Activated CD4-positive, alpha-beta T cell treated with anti-CD3 and anti-CD28 coated beads, Interleukin-2, amount 10 ng/mL, durations not matched to agents 7 days and 5 days (primary cell): ENCODE results near the gene MEI4. TPM values are rescaled to one million over a fixed set of nuclear protein-coding genes. Genes with fewer than 3 reads are reported as not detected.

ENCODE experiments used
- CTCF ChIA-PET: fragments of 350-600 bp; sonication (Branson Sonifier 250); formaldehyde crosslinking; loops from one replicate; lab custom pipeline; 2021; ENCODE audit warnings: antibody characterized with exemption; lab: Charles Lee
- POLR2A ChIA-PET: fragments of 350-600 bp; sonication (Branson Sonifier 250); formaldehyde crosslinking; loops from one replicate; lab custom pipeline; 2021; ENCODE audit warnings: antibody characterized with exemption; lab: Charles Lee
- DNase-seq: peaks from one replicate; pipeline ENCODE4 v3.0.0-alpha.2; 2020
- H3K27ac Mint-ChIP-seq: one replicate; pipeline ENCODE4 v1.8.0; 2021; ENCODE audit warnings: mild to moderate bottlenecking, moderate library complexity, mixed read lengths
- H3K27me3 Mint-ChIP-seq: one replicate; pipeline ENCODE4 v1.8.0; 2021; ENCODE audit warnings: mixed read lengths
- H3K36me3 Mint-ChIP-seq: one replicate; pipeline ENCODE4 v1.8.0; 2021; ENCODE audit warnings: low read depth, mixed read lengths
- H3K4me1 Mint-ChIP-seq: one replicate; pipeline ENCODE4 v1.8.0; 2021; ENCODE audit warnings: mixed read lengths
- H3K4me3 Mint-ChIP-seq: one replicate; pipeline ENCODE4 v1.8.0; 2021; ENCODE audit warnings: mild to moderate bottlenecking, moderate library complexity, mixed read lengths
- H3K9me3 Mint-ChIP-seq: one replicate; pipeline ENCODE4 v1.8.0; 2021; ENCODE audit warnings: mixed read lengths
- total RNA-seq, 2 experiments: library from RNA; stranded (reverse); gene quantifications; one replicate each; pipeline ENCODE4 v1.2.3, GENCODE V29; 2021

Gene MEI4
- not detected for total RNA-seq

DNA sequence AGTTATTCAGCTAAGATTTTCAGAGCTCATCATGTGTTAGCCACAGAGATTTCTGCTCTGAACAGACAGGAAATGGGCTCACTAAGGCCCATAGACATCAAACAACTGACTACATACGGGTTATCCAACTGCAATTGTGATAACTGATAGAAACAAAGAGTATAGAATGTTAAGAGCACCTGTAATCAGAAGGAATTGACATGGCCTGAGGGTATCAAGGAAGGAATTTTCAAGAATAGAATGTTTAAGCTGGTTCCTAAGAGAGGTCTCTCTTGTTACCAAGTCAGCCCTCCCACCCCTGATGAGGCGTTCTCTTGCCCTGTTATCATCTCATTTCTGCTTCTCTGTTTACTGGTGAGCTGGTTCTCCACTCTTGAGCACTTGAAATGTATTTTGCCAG, at the start of gene MEI4:
TSS of gene MEI4 (plus strand) at position 301 of the 400 bp plus-strand sequence. CDS start 37,633 bp downstream, outside the sequence.
- DNase-seq = no peak
- Mint-ChIP-seq H3K36me3 (no peaks in the 10 kb centered on the region), H3K4me1 (no peaks in the 10 kb centered on the region), H3K27me3 (peaks cover 9% of the 10 kb centered on the region), H3K4me3 (no peak within 1 kb of the TSS), H3K9me3 (no peaks in the 10 kb centered on the region), H3K27ac (no peak within 1 kb of the TSS)
- CTCF ChIA-PET = interaction anchor here (0.5 kb wide), 1 partner anchor 136 kb away, joined by 4 read pairs; no protein-coding TSS in a partner anchor
- POLR2A ChIA-PET = no interaction called here

GRCh38 chr6:77604476-77604875, 48.4 kb upstream of the MEI4 start:
- Mint-ChIP-seq H3K27me3 (no peaks in the 10 kb centered on the region), H3K27ac (no peak overlapping the region), H3K4me1 (no peaks in the 10 kb centered on the region), H3K9me3 (peaks cover 4% of the 10 kb centered on the region), H3K4me3 (no peak overlapping the region), H3K36me3 (no peaks in the 10 kb centered on the region)
- DNase-seq = no peak
- CTCF ChIA-PET = no interaction called here
- POLR2A ChIA-PET = no interaction called here

DNA sequence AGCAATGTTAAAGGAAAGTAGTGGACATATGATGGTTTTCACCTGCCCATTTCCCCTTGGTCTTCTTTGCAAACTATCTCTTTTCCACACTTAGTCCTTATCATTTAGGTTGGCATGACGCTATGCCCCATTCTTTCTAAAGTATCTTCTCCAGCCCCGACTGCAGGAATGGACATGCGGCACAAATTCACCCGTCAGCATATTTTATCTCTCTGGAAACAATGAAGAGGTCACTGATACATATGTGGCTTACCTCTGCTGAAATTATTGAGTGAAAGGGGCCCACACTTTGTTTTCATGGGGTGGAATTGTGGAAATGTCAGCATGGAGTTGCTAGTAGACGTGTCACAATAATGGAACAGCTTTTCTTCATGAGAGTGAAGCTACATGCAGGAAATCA, 45.8 kb upstream of the MEI4 start:
- DNase-seq = no peak
- no peak overlapping the region for H3K4me3 Mint-ChIP-seq
- H3K9me3 Mint-ChIP-seq = peaks cover 4% of the 10 kb centered on the region
- no peaks in the 10 kb centered on the region for H3K4me1 Mint-ChIP-seq
- H3K27me3 Mint-ChIP-seq = no peaks in the 10 kb centered on the region
- no peak overlapping the region for H3K27ac Mint-ChIP-seq
- ChIA-PET POLR2A (no interaction called here), CTCF (no interaction called here)
- H3K36me3 Mint-ChIP-seq = no peaks in the 10 kb centered on the region

DNA sequence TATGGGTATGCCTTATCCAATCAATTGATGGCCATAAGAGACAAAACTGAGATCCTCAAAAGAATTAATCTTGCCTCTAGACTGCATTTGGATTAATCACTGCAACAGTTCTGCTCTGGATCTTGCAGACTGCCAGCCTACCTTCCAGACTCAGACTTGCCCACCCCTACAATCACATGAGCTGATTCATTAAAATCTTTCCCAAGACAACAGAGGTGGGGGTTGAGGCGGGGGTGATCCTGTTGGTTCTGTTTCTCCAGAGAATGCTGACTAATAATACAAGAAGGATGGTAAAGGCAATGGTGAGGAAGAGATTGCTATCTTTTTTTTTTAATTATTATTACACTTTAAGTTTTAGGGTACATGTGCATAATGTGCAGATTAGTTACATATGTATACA, 43.7 kb upstream of the MEI4 start:
- no peaks in the 10 kb centered on the region for H3K27me3 Mint-ChIP-seq
- peaks cover 4% of the 10 kb centered on the region for H3K9me3 Mint-ChIP-seq
- ChIA-PET POLR2A (no interaction called here), CTCF (no interaction called here)
- H3K4me1 Mint-ChIP-seq = no peaks in the 10 kb centered on the region
- H3K27ac Mint-ChIP-seq = no peak overlapping the region
- H3K4me3 Mint-ChIP-seq = no peak overlapping the region
- no peaks in the 10 kb centered on the region for H3K36me3 Mint-ChIP-seq
- no peak for DNase-seq

GRCh38 chr6:77619114-77619513, 33.7 kb upstream of the MEI4 start:
- Mint-ChIP-seq H3K27me3 (no peaks in the 10 kb centered on the region), H3K36me3 (no peaks in the 10 kb centered on the region), H3K27ac (no peak overlapping the region), H3K4me1 (no peaks in the 10 kb centered on the region), H3K4me3 (no peak overlapping the region), H3K9me3 (no peaks in the 10 kb centered on the region)
- ChIA-PET POLR2A (no interaction called here), CTCF (interaction anchor here (1.4 kb wide), 1 partner anchor 24 kb away, joined by 3 read pairs; no protein-coding TSS in a partner anchor)
- no peak for DNase-seq

- POLR2A ChIA-PET = no interaction called here
- Mint-ChIP-seq H3K9me3 (no peaks in the 10 kb centered on the region), H3K4me3 (no peak overlapping the region), H3K27ac (no peak overlapping the region), H3K27me3 (no peaks in the 10 kb centered on the region), H3K4me1 (no peaks in the 10 kb centered on the region), H3K36me3 (no peaks in the 10 kb centered on the region)
- CTCF ChIA-PET = interaction anchor here (1.4 kb wide), 1 partner anchor 25 kb away, joined by 3 read pairs; no protein-coding TSS in a partner anchor
- DNase-seq = no peak
Observed at GRCh38 chr6:77620278-77620882, 32.5 kb upstream of the MEI4 start.

GRCh38 chr6:77624515-77624914, 28.3 kb upstream of the MEI4 start:
- H3K4me3 Mint-ChIP-seq = no peak overlapping the region
- no peak for DNase-seq
- H3K27me3 Mint-ChIP-seq = no peaks in the 10 kb centered on the region
- ChIA-PET CTCF (no interaction called here), POLR2A (no interaction called here)
- no peaks in the 10 kb centered on the region for H3K4me1 Mint-ChIP-seq
- no peak overlapping the region for H3K27ac Mint-ChIP-seq
- H3K36me3 Mint-ChIP-seq = no peaks in the 10 kb centered on the region
- H3K9me3 Mint-ChIP-seq = peaks cover 3% of the 10 kb centered on the region

DNA sequence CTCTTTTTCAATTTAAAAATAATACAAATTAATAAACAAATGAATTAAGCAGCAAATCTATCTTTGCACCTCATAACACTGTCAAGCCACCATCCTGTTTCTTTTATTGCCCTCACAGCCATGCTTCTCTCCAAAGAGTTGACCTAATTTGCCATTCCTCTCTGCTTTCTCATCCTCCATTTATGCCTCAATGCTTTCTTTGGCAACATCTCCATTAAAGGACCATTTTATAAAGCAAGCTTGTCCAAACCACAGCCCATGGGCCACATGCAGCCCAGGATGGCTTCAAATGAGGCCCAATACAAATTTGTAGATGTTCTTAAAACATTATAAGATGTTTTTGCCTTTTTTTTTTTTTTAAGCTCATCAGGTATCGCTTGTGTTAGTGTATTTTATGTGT, 26.4 kb upstream of the MEI4 start:
- DNase-seq = no peak
- Mint-ChIP-seq H3K4me3 (no peak overlapping the region), H3K9me3 (peaks cover 3% of the 10 kb centered on the region), H3K27ac (no peak overlapping the region), H3K36me3 (no peaks in the 10 kb centered on the region), H3K27me3 (no peaks in the 10 kb centered on the region), H3K4me1 (no peaks in the 10 kb centered on the region)
- POLR2A ChIA-PET = no interaction called here
- CTCF ChIA-PET = no interaction called here

DNA sequence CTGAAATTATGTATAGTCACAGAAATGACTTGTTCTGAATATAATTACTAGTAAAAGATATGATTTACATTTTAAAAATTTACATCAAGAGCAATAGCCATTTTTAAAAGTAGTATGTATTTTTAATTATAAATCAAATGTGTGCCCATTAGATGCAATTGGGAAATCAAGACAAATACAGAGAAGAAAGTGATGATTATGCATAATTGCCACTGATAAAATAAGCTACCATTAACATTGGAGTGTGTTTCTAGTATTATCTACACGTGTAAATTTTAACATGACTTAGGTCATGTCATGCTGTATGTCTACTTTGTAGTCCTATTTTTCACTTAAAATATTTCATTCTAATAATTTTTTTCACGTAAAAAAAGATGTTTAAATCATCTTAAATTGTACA, 22.8 kb upstream of the MEI4 start:
- Mint-ChIP-seq H3K9me3 (peaks cover 3% of the 10 kb centered on the region), H3K4me1 (no peaks in the 10 kb centered on the region), H3K27ac (no peak overlapping the region), H3K27me3 (no peaks in the 10 kb centered on the region), H3K4me3 (no peak overlapping the region), H3K36me3 (no peaks in the 10 kb centered on the region)
- POLR2A ChIA-PET = no interaction called here
- CTCF ChIA-PET = no interaction called here
- no peak for DNase-seq

GRCh38 chr6:77633471-77633870, 19.4 kb upstream of the MEI4 start:
- no peak overlapping the region for H3K27ac Mint-ChIP-seq
- no peak for DNase-seq
- no peaks in the 10 kb centered on the region for H3K27me3 Mint-ChIP-seq
- ChIA-PET POLR2A (no interaction called here), CTCF (no interaction called here)
- H3K36me3 Mint-ChIP-seq = no peaks in the 10 kb centered on the region
- H3K4me3 Mint-ChIP-seq = no peak overlapping the region
- no peaks in the 10 kb centered on the region for H3K4me1 Mint-ChIP-seq
- peaks cover 3% of the 10 kb centered on the region for H3K9me3 Mint-ChIP-seq

GRCh38 chr6:77633993-77634715, 18.7 kb upstream of the MEI4 start:
- POLR2A ChIA-PET = no interaction called here
- no peaks in the 10 kb centered on the region for H3K4me1 Mint-ChIP-seq
- no peak overlapping the region for H3K4me3 Mint-ChIP-seq
- no peaks in the 10 kb centered on the region for H3K9me3 Mint-ChIP-seq
- CTCF ChIA-PET = no interaction called here
- H3K36me3 Mint-ChIP-seq = no peaks in the 10 kb centered on the region
- no peaks in the 10 kb centered on the region for H3K27me3 Mint-ChIP-seq
- H3K27ac Mint-ChIP-seq = no peak overlapping the region
- DNase-seq = no peak

- Mint-ChIP-seq H3K27me3 (no peaks in the 10 kb centered on the region), H3K27ac (no peak overlapping the region), H3K4me3 (no peak overlapping the region), H3K4me1 (no peaks in the 10 kb centered on the region), H3K9me3 (no peaks in the 10 kb centered on the region), H3K36me3 (no peaks in the 10 kb centered on the region)
- ChIA-PET CTCF (no interaction called here), POLR2A (no interaction called here)
- DNase-seq = no peak
Observed at GRCh38 chr6:77638129-77638830, 14.6 kb upstream of the MEI4 start.

DNA sequence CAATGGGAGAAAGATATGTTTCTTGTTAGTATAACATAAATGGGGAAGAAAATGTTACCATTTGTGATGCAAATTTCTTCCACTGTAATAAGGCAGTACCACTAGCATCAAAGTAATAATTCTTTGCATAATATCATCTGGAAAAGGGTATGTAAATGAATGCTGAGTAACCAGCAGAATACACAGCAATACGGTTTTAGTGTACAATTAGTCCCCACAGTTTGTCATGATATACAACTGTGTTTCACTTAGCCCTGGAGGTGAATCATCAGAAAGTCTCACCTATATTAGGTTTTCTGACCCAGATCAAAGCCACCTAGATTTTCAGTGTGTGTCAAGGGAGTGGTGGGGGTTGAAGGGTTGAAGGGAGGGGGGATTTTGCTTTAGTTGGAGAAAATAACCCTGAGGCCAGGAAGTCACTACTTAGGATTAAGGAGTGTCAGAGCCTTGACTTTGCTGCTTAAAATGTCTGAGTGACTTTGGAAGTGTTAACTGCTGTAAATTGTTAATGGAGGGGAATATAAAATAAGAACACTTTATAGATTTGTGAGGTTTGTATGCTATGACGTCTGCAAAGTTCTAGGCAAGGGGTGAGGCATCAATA, 8.6 kb upstream of the MEI4 start:
- no peak for DNase-seq
- H3K27me3 Mint-ChIP-seq = peaks cover 5% of the 10 kb centered on the region
- ChIA-PET CTCF (no interaction called here), POLR2A (no interaction called here)
- no peaks in the 10 kb centered on the region for H3K9me3 Mint-ChIP-seq
- H3K4me3 Mint-ChIP-seq = no peak overlapping the region
- no peaks in the 10 kb centered on the region for H3K4me1 Mint-ChIP-seq
- H3K27ac Mint-ChIP-seq = no peak overlapping the region
- H3K36me3 Mint-ChIP-seq = no peaks in the 10 kb centered on the region
